GM23338 (cell line): Measurements from ENCODE around the gene ADGRB3. TPM values are rescaled to one million over a fixed set of nuclear protein-coding genes. Genes with fewer than 3 reads are reported as not detected.

Experiments used
- ATAC-seq: fragments of 200-7000 bp; cut with Tn5 transposase; 3 replicates; pipeline ENCODE4 v1.9.1; 2020
- DNase-seq: peaks from one replicate; pipeline ENCODE4 v3.0.0-alpha.2; 2015; ENCODE audit warnings: low spot score
- H2AFZ ChIP-seq: fragments of 200-600 bp; sonication (generic); 2 replicates; pipeline ENCODE4 v1.8.0; 2016; ENCODE audit warnings: antibody characterized with exemption, mild to moderate bottlenecking, moderate library complexity
- H3F3A ChIP-seq: fragments of 200-600 bp; sonication (generic); replicated peaks from 2 replicates; pipeline ENCODE4 v1.8.0; 2017; ENCODE audit warnings: antibody characterized with exemption, mixed run types, low read depth
- H3K27ac ChIP-seq: fragments of 200-600 bp; sonication (generic); 2 replicates; pipeline ENCODE4 v1.6.1; 2016; ENCODE audit warnings: low read depth
- H3K27me3 ChIP-seq: fragments of 200-600 bp; sonication (generic); 2 replicates; pipeline ENCODE4 v1.8.0; 2016; ENCODE audit warnings: mild to moderate bottlenecking, mixed run types, moderate library complexity; ENCODE audit not compliant: insufficient read depth
- H3K36me3 ChIP-seq: fragments of 200-600 bp; sonication (generic); 2 replicates; pipeline ENCODE4 v1.8.0; 2016; ENCODE audit warnings: mild to moderate bottlenecking; ENCODE audit not compliant: insufficient read depth
- H3K4me1 ChIP-seq: fragments of 200-600 bp; sonication (generic); 2 replicates; pipeline ENCODE4 v1.8.0; 2016; ENCODE audit warnings: mild to moderate bottlenecking, moderate library complexity; ENCODE audit not compliant: insufficient read depth
- H3K4me2 ChIP-seq: fragments of 200-600 bp; sonication (generic); 2 replicates; pipeline ENCODE4 v1.7.1; 2017; ENCODE audit warnings: mixed run types
- H3K4me3 ChIP-seq: fragments of 200-600 bp; sonication (generic); 2 replicates; pipeline ENCODE4 v1.6.1; 2016; ENCODE audit warnings: mixed run types
- H3K79me2 ChIP-seq: fragments of 200-600 bp; sonication (generic); replicated peaks from 2 replicates; pipeline ENCODE4 v1.8.0; 2017; ENCODE audit warnings: mild to moderate bottlenecking; ENCODE audit not compliant: insufficient read depth
- H3K9me2 ChIP-seq: fragments of 200-600 bp; sonication (generic); 2 replicates; pipeline ENCODE4 v1.8.0; 2017; ENCODE audit not compliant: insufficient read depth
- H4K20me1 ChIP-seq: fragments of 200-600 bp; sonication (generic); replicated peaks from 2 replicates; pipeline ENCODE4 v1.8.0; 2017; ENCODE audit warnings: mild to moderate bottlenecking; ENCODE audit not compliant: insufficient read depth
- H3K27ac Mint-ChIP-seq: 2 replicates; pipeline ENCODE4 v1.8.0; 2020; ENCODE audit warnings: inconsistent platforms, mild to moderate bottlenecking, moderate library complexity, mixed read lengths
- H3K27me3 Mint-ChIP-seq: 3 replicates; pipeline ENCODE4 v1.8.0; 2022; ENCODE audit warnings: low read depth, mild to moderate bottlenecking, moderate library complexity, mixed read lengths, inconsistent platforms; ENCODE audit not compliant: insufficient read depth, poor library complexity
- H3K36me3 Mint-ChIP-seq: 3 replicates; pipeline ENCODE4 v1.8.0; 2021; ENCODE audit warnings: low read depth, mild to moderate bottlenecking, inconsistent platforms, moderate library complexity, mixed read lengths
- H3K4me1 Mint-ChIP-seq: 3 replicates; pipeline ENCODE4 v1.8.0; 2020; ENCODE audit warnings: mild to moderate bottlenecking, inconsistent platforms, mixed read lengths
- H3K4me3 Mint-ChIP-seq: 3 replicates; pipeline ENCODE4 v1.8.0; 2021; ENCODE audit warnings: moderate library complexity, mild to moderate bottlenecking, inconsistent platforms, mixed read lengths
- H3K9me3 Mint-ChIP-seq: 3 replicates; pipeline ENCODE4 v1.8.0; 2020; ENCODE audit warnings: moderate library complexity, mild to moderate bottlenecking, inconsistent platforms, mixed read lengths
- CREB1 ChIP-seq: fragments of 250-450 bp; sonication (Bioruptor Pico); IDR thresholded peaks from 2 replicates; pipeline ENCODE4 v1.5.0; 2020; ENCODE audit warnings: low read depth, mild to moderate bottlenecking, moderate library complexity
- EZH2 ChIP-seq: fragments of 200-600 bp; sonication (generic); IDR thresholded peaks from one replicate; pipeline ENCODE4 v1.8.0; 2017; ENCODE audit warnings: antibody characterized with exemption, mild to moderate bottlenecking, low read depth; ENCODE audit not compliant: unreplicated experiment
- EZH2phosphoT487 ChIP-seq: fragments of 200-600 bp; sonication (generic); IDR thresholded peaks from one replicate; pipeline ENCODE4 v1.8.1; 2018; ENCODE audit warnings: antibody characterized with exemption; ENCODE audit not compliant: unreplicated experiment
- JUNB ChIP-seq: IDR thresholded peaks from one replicate; pipeline ENCODE4 v1.6.1; 2016; ENCODE audit warnings: antibody characterized with exemption; ENCODE audit not compliant: unreplicated experiment
- NANOG ChIP-seq: IDR thresholded peaks from 2 replicates; pipeline ENCODE4 v1.6.1; 2016; ENCODE audit warnings: antibody characterized with exemption, borderline replicate concordance
- ZNF114 ChIP-seq: fragments of 250-450 bp; sonication (Bioruptor Pico); IDR thresholded peaks from 2 replicates; pipeline ENCODE4 v1.5.0; 2020; ENCODE audit warnings: mild to moderate bottlenecking, moderate library complexity
- ZNF331 ChIP-seq: fragments of 250-450 bp; sonication (Bioruptor Pico); IDR thresholded peaks from 2 replicates; pipeline ENCODE4 v1.5.0; 2020; ENCODE audit warnings: low read depth, mild to moderate bottlenecking, moderate library complexity
- ZNF462 ChIP-seq: fragments of 250-450 bp; sonication (Bioruptor Pico); IDR thresholded peaks from 2 replicates; pipeline ENCODE4 v1.5.0; 2020; ENCODE audit warnings: mild to moderate bottlenecking, moderate library complexity
- polyA plus RNA-seq: library from polyadenylated mRNA; unstranded; fragments of >200 nt; fragmentation: Nextera tagmentation; extraction: Ambion mirVana; gene quantifications from 2 replicates; pipeline ENCODE4 v1.2.1, GENCODE V29; 2016
- total RNA-seq: library from RNA; depleted of rRNA; stranded (reverse); fragments of >200 nt; shearing (Covaris generic); gene quantifications from 2 replicates; pipeline ENCODE4 v1.2.3, GENCODE V29; 2014
- TF ChIP-seq, protein P1 (sequence below), 2 experiments: fragments of 200-600 bp in 1 of 2; sonication (generic) in 1 of 2; conservative IDR thresholded peaks; 2 replicates each; pipeline versions ENCODE4 v1.5.1 to v1.6.1; 2016 to 2017; ENCODE audit warnings: antibody characterized with exemption in 2 of 2, low read depth in 2 of 2, mild to moderate bottlenecking in 2 of 2, moderate library complexity in 1 of 2
- TF ChIP-seq, protein P2 (sequence below): IDR thresholded peaks from 2 replicates; pipeline ENCODE4 v1.6.1; 2016; ENCODE audit warnings: antibody characterized with exemption

Gene ADGRB3
- total and polyA plus RNA-seq, 2 experiments from 2014 or later: 0.92 to 4.0 TPM

- Mint-ChIP-seq H3K4me3 (no peak overlapping the region), H3K9me3 (no peaks in the 10 kb centered on the region; the same call in 2 of the 3 replicates), H3K27me3 (no peaks in the 10 kb centered on the region), H3K4me1 (no peaks in the 10 kb centered on the region), H3K36me3 (peaks cover 3% of the 10 kb centered on the region; the same call in 1 of the 3 replicates), H3K27ac (no peak overlapping the region)
- Histone ChIP-seq H3K27me3 (no peaks in the 10 kb centered on the region), H4K20me1 (no peaks in the 10 kb centered on the region), H3K79me2 (no peaks in the 10 kb centered on the region), H3K4me1 (no peaks in the 10 kb centered on the region), H2AFZ (no peak overlapping the region), H3F3A (no peaks in the 10 kb centered on the region), H3K4me3 (no peak overlapping the region), H3K27ac (no peak overlapping the region), H3K4me2 (no peak overlapping the region), H3K9me2 (no peaks in the 10 kb centered on the region), H3K36me3 (no peaks in the 10 kb centered on the region)
- DNase-seq (no peak), ATAC-seq (no peak)
- TF ChIP-seq ZNF462 (CRISPR knock-in tag) (no peak), ZNF114 (CRISPR knock-in tag) (no peak), CREB1 (CRISPR knock-in tag) (no peak), NANOG (no peak), JUNB (no peak), ZNF331 (CRISPR knock-in tag) (no peak), EZH2phosphoT487 (no peak), EZH2 (no peak)
- TF ChIP-seq, protein P1, sequence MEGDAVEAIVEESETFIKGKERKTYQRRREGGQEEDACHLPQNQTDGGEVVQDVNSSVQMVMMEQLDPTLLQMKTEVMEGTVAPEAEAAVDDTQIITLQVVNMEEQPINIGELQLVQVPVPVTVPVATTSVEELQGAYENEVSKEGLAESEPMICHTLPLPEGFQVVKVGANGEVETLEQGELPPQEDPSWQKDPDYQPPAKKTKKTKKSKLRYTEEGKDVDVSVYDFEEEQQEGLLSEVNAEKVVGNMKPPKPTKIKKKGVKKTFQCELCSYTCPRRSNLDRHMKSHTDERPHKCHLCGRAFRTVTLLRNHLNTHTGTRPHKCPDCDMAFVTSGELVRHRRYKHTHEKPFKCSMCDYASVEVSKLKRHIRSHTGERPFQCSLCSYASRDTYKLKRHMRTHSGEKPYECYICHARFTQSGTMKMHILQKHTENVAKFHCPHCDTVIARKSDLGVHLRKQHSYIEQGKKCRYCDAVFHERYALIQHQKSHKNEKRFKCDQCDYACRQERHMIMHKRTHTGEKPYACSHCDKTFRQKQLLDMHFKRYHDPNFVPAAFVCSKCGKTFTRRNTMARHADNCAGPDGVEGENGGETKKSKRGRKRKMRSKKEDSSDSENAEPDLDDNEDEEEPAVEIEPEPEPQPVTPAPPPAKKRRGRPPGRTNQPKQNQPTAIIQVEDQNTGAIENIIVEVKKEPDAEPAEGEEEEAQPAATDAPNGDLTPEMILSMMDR (conservative IDR thresholded peaks at IDR 0.05; ENCODE audit: low read depth in 2 of 2): no peak
- TF ChIP-seq, protein P2, sequence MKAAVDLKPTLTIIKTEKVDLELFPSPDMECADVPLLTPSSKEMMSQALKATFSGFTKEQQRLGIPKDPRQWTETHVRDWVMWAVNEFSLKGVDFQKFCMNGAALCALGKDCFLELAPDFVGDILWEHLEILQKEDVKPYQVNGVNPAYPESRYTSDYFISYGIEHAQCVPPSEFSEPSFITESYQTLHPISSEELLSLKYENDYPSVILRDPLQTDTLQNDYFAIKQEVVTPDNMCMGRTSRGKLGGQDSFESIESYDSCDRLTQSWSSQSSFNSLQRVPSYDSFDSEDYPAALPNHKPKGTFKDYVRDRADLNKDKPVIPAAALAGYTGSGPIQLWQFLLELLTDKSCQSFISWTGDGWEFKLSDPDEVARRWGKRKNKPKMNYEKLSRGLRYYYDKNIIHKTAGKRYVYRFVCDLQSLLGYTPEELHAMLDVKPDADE: no peak
Observed at GRCh38 chr6:69038841-69039240, 403.8 kb downstream of the ADGRB3 start.
